GM18867 (cell line): ENCODE measurements around the gene ARL5B.
"Not testable (repeated sequence)": the region's sequence is repeated elsewhere in the genome, so short reads cannot be mapped to it uniquely, and the experiment has no call there.

Experiments used
- ATAC-seq: cut with Tn5 transposase; IDR thresholded peaks from one replicate; pipeline ENCODE4 v1.9.1; 2021; ENCODE audit warnings: mild to moderate bottlenecking, moderate library complexity; ENCODE audit not compliant: unreplicated experiment

The ARL5B gene

DNA sequence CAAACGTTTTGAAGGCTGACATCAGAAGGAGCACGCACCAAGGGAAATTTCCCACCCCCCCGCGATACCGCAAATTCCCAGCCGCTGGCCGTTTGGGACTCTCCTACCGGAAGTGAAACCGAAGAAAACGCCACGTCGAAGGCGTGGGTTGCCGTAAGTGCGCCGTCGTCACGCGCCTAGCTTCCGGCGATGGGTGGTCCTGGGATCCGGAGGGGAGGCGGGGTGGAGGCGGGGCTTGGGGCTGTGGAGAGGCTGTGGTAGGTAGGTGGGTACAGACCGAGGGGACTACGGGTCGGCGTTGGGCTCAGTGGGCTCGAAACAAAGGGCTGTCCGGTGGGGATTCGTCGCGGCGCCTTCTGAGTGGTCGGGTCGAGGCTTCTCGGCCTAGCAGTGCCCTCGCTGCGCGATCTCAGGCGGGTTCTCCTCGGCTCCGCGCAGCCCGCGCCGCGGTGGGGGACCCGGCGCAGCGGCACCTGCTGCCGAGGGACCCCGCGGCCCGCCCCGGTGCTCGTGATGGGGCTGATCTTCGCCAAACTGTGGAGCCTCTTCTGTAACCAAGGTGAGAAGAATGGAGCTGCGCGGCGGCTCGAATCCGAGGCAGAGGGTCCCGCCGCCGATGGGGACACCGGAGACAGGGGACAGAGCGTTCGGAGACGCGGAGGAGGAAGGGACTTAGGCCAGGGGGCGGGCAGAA lies at the start of gene ARL5B:
Gene ARL5B (plus strand): TSS at position 307 of the 694 bp plus-strand sequence. CDS start 207 bp downstream, at position 514.
- ATAC-seq, result peak; percentile 90

- ATAC-seq, result no peak
Observed at GRCh38 chr10:18610517-18610916, 48.7 kb upstream of the ARL5B start.

DNA sequence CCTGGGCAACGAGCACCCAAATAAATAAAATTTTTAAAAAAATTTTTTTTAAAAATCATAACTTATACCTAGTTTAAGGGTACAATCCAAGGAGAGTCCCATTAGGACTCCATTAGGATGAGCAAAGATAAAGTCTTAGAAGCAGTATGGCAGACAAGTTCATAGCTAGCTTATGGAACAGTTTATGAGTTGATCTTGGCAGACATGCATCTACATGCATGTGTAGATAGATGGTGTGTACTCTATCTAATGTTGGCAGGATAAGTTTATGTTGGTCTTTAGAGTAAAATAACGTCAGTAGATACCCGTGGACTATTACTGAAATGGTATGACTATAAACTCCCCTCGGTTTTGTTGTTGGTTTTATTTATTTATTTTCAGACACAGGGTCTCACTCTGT lies 48.1 kb upstream of the ARL5B start:
- no peak for ATAC-seq

DNA sequence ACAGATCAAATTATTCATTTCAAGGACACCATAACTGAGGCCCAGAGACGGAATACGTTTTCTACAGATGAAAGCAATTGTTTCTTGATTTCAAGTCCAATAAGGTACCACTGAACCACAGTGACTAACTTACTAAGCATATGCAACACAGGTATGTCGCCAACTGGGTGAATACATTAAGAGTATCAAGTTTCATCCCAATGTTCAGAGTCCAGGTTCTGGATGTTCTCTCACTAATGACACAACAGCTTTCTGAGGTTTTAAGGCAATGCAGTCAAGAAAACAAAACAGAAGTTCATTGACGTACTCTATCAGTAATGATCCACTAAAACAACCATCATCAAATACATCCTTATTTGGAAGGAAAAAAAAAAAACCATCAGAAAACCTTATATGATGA lies 43.6 kb upstream of the ARL5B start:
- no peak for ATAC-seq

DNA sequence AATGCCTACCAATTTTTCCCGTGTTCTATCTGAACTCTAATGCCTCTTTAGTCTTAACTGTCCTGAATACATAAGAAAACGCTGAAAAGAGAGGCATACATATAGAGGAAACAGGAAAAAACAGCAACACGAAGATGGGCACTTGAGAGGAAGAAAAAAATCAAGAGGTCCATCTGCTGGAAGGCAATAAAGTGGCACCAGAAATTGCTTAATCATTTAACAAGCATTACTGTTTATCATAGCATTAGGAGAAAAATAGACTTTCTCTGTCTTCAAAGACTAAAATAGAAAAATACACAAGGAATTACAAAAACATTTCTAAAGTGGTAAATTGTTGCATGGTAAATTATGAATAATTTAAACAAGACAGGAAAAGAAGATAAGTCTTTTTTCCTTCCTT lies 42.9 kb upstream of the ARL5B start:
- no peak for ATAC-seq

- ATAC-seq, result no peak
Observed at GRCh38 chr10:18619016-18619415, 40.2 kb upstream of the ARL5B start.

DNA sequence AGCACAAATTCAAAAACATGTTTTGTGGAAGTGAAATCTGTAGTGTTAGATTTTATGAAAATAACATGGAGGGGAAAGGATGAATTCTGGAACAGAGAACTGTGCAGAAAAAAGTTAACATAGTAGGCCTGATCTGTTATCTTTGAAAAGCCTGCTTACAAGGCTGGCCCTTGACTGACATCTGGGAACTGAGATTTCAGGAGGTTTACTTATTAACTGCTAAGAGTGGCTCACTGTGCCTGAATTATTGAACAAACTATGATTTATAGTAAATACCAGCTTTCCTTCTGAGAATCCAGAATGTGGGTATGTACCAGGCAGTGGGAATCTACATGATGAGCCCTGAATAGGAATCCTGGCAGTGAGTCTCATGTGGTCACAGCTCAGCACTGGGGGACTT lies 38.4 kb upstream of the ARL5B start:
- no peak for ATAC-seq

GRCh38 chr10:18623671-18624070 lies 35.6 kb upstream of the ARL5B start:
- ATAC-seq, result not testable (repeated sequence)

DNA sequence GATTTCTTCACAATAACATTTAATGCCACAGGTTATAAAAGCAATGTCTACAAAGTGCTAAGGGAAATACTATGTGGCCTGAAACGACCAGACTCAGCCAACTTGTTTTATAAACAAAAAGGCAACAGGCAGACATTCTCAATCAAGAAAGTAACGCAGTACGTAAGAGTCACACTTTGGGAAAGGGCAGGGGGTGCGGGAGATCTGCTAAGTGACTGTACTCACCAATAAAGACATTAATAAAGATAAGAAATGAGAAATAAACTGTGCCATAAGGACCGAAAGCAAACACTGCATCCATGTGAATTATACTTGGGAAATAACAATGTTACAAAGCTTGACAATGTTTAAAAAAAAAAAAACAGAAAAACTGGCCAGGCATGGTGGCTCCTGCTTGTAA lies 33.3 kb upstream of the ARL5B start:
- no peak for ATAC-seq

DNA sequence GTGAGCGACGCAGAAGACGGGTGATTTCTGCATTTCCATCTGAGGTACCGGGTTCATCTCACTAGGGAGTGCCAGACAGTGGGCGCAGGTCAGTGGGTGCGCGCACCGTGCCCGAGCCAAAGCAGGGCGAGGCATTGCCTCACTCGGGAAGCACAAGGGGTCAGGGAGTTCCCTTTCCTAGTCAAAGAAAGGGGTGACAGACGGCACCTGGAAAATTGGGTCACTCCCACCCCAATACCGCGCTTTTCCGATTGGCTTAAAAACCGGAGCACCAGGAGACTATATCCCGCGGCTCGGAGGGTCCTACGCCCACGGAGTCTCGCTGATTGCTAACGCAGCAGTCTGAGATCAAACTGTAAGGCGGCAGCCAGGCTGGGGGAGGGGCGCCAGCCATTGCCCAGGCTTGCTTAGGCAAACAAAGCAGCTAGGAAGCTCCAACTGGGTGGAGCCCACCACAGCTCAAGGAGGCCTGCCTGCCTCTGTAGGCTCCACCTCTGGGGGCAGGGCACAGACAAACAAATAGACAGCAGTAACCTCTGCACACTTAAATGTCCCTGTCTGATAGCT lies 31.7 kb upstream of the ARL5B start:
- ATAC-seq, result not testable (repeated sequence)

DNA sequence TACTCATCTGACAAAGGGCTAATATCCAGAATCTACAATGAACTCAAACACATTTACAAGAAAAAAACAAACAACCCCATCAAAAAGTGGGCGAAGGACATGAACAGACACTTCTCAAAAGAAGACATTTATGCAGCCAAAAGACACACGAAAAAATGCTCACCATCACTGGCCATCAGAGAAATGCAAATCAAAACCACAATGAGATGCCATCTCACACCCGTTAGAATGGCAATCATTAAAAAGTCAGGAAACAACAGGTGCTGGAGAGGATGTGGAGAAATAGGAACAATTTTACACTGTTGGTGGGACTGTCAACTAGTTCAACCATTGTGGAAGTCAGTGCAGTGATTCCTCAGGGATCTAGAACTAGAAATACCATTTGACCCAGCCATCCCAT lies 26.7 kb upstream of the ARL5B start:
- not testable (repeated sequence) for ATAC-seq

- no peak for ATAC-seq
Observed at GRCh38 chr10:18635995-18636394, 23.2 kb upstream of the ARL5B start.

GRCh38 chr10:18637400-18637799 lies 21.8 kb upstream of the ARL5B start:
- not testable (repeated sequence) for ATAC-seq

DNA sequence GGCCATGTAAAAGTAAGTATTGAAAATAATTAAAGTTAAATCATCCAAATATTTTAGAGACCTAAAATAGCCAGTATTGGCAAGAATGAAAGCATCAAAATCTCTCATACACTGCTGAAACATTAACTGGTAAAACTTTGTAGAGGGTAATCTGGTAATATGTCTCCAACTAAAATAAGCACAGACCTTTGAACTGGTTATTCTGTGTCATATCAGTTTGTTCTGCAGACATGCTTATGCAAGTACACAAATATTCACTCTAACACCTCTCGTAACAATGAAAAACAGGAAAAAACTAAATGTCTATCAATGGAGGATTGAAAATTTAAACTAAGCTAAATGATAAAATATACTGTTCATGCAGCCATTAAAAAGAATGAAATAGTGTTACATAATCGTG lies 19.5 kb upstream of the ARL5B start:
- not testable (repeated sequence) for ATAC-seq

GRCh38 chr10:18647151-18647550 lies 12.1 kb upstream of the ARL5B start:
- no peak for ATAC-seq

DNA sequence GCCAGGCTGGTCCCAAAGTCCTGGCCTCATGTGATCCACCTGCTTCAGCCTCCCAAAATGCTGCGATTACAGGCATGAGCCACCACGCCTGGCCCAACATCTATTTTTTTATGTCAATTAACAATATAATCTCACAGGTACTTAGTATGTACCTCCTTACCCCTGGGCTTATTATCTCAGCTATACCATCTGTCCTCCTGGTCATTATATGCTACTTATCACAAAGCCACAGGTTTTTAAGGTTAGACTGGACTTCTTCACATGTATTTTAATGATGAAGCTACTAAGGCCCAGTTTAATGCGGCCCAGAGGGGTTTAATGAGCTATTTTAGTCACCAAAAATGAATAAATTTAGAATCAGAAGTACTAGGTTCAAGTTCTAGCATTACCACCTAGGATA lies 11.3 kb upstream of the ARL5B start:
- ATAC-seq, result no peak

DNA sequence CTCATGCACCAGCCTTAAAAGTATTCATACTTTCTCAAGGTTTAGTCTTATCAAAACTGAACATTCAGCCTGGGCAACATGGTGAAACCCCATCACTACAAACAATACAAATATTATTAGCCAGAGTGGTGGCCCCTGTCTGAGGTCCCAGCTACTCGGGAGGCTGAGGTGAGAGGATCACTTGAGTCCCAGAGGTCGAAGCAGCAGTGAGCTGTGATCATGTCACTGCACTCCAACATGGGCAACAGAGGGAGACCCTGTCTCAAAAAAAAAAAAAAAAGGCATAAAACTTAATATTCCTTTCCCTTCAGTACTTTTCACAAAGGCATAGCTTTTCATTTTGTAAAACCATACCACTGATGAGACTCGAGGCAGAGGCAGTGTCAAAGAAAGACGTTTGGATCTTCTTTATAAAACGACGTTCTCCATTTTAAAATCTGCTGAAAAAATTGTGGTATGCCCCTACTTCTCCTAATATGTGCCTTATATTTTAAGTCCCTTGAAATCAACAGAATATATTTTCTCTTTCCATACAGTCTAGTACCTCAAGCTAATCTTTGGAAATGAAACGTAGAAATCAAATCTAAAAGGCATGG lies 9.8 kb upstream of the ARL5B start:
- ATAC-seq, result no peak

DNA sequence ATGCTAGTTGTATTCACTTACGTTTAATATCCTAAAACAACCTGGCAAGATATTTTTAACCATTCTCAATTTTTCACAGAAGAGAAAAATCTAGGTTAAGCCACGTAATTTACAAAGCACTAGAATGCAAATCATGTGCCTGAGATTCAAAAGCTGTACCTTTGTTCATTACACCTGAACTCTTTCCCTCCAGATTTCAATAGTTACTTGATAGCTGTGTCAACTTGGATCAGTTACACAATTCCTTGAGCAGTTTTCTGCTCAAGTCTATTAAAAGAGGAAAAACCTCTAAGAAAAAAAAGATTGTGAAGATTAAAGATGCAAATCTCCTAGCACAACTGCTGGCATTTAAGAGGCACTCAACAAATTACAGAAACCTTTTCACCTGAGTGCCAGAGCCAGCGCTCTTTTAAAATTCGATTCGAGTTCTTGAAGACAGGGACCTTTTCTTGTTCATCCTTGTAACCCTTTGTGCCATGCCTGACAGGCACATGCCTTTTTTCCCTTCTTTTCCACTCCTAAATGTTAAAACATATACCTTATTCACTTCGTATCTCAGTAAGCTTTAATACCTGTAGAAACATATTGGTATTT lies 8.7 kb upstream of the ARL5B start:
- no peak for ATAC-seq

DNA sequence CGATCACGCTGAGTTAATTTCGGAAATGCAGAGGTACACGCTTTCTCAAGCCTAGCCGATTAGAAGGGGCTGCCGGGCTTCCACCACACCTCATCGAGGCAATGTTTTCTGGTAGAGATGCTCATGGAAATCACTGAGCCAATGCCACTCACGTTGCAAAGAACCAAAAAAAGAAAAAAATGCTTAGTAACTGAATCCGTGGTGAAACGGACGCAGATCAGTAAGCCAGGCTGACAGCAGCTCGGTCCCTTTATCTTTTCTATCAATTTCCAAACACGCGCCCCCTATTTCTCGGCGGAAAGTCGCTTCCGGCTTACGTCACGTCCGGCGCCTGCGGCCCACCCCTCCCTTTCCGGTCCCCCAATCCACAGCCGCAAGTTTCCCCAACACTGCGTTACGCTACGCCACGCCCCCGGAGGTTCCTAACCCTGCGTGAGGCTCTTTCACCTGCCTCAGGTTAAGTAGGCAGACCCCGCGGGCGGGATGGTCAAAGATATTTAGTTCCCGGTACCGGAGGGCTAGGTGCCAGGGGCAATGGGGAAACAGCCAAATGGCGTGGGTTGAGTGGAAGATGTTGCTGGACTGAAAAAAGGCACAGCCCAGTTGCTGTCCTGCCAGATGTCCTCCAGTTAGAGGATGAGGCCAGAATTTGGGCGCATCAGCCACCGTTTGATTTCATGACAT lies 7.8 kb upstream of the ARL5B start, which contains the start of gene NSUN6:
Gene NSUN6 (minus strand): TSS at position 264 of the 684 bp plus-strand sequence. CDS start 384 bp downstream, outside the sequence.
- peak; percentile 97 for ATAC-seq

DNA sequence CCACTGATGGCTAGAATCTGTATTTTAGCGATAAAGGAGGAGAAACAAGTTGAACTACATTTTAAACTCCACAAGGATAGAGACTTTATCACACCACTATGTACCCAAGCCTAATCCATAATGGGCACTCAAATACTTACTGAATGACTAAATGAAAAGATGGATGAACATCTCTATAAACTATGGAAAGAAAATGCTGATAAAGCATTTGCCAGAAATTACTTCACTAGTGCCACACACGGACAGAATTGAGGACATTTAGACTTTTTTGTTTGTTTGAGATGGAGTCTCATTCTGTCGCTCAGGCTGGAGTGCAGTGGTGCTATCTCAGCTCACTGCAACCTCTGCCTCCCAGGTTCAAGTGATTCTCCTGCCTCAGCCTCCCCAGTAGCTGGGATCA lies 6.1 kb upstream of the ARL5B start:
- no peak for ATAC-seq

- no peak for ATAC-seq
Observed at GRCh38 chr10:18656724-18657123, 2.5 kb upstream of the ARL5B start.
